ENCODE data around the gene TRAM1L1. TPM values are rescaled to one million over a fixed set of nuclear protein-coding genes. Genes with fewer than 3 reads are reported as not detected.

The TRAM1L1 gene
- total RNA-seq, 3 donors from 2014 or later (not counting 1 experiment from before 2014, with no cell fraction given): not detected

- Mint-ChIP-seq H3K9me3 (peaks cover 6 to 7% of the 10 kb centered on the region in 2 donors), H3K4me1 (no peaks in the 10 kb centered on the region), H3K27me3 (ENCODE audit: low read depth in 2 of 2) (no peaks in the 10 kb centered on the region), H3K36me3 (no peaks in the 10 kb centered on the region), H3K4me3 (no peak overlapping the region), H3K27ac (no peak overlapping the region)
- DNase-seq (no peak), ATAC-seq (no peak)
- WGBS (ENCODE audit: insufficient coverage): 86% methylated on average over 5 of the region's 5 CpGs
- H3K4me3 ChIP-seq (ENCODE audit: low read length): no peak overlapping the region
- no peaks in the 10 kb centered on the region for H3K4me1 ChIP-seq (ENCODE audit: control insufficient read depth, insufficient read depth, low read length)
- TF ChIP-seq CTCF (IDR thresholded peaks at IDR 0.05): no peak
- H3K36me3 ChIP-seq (ENCODE audit: control insufficient read depth, insufficient read depth, low read length): no peaks in the 10 kb centered on the region
- no peak overlapping the region for H3K27ac ChIP-seq (ENCODE audit: low read length)
- H3K27me3 ChIP-seq (ENCODE audit: control insufficient read depth, insufficient read depth, low read length): no peaks in the 10 kb centered on the region
- intact Hi-C loops (cut with micrococcal nuclease): no loop called here
- no peaks in the 10 kb centered on the region for H3K9me3 ChIP-seq (ENCODE audit: control insufficient read depth, insufficient read depth, low read length)
Measured at GRCh38 chr4:117096462-117096861, 11.1 kb upstream of the TRAM1L1 start.

DNA sequence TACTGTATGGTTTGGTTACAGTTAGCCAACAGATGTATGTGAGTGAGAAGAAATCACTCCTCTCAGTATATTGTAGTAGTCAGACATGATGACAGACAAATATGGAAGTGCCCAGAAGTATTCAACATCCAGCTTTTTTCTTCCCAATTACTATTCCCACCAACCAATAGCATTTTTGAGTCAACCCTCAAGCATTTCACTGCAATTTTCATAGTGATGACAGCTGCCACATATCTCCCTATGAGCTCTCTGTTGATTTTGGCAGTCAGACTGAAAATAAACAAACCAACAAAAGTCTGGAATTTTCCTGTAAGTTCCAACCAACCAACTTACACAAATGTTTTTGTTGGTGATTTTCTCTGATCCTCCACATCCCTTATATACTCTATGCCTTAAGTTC lies 8.2 kb upstream of the TRAM1L1 start:
- no peaks in the 10 kb centered on the region for H3K4me1 Mint-ChIP-seq
- Histone ChIP-seq H3K27ac (ENCODE audit: low read length) (no peak overlapping the region), H3K9me3 (ENCODE audit: control insufficient read depth, insufficient read depth, low read length) (no peaks in the 10 kb centered on the region), H3K27me3 (ENCODE audit: control insufficient read depth, insufficient read depth, low read length) (no peaks in the 10 kb centered on the region), H3K36me3 (ENCODE audit: control insufficient read depth, insufficient read depth, low read length) (no peaks in the 10 kb centered on the region), H3K4me3 (ENCODE audit: low read length) (no peak overlapping the region), H3K4me1 (ENCODE audit: control insufficient read depth, insufficient read depth, low read length) (no peaks in the 10 kb centered on the region)
- no peaks in the 10 kb centered on the region for H3K36me3 Mint-ChIP-seq
- no peak for ATAC-seq
- no peak for TF ChIP-seq CTCF (IDR thresholded peaks at IDR 0.05)
- DNase-seq: no peak
- intact Hi-C loops (cut with micrococcal nuclease): no loop called here
- H3K9me3 Mint-ChIP-seq: peaks cover 3 to 7% of the 10 kb centered on the region in 2 donors
- H3K27ac Mint-ChIP-seq: no peak overlapping the region
- H3K27me3 Mint-ChIP-seq (ENCODE audit: low read depth in 2 of 2): no peaks in the 10 kb centered on the region
- no peak overlapping the region for H3K4me3 Mint-ChIP-seq

DNA sequence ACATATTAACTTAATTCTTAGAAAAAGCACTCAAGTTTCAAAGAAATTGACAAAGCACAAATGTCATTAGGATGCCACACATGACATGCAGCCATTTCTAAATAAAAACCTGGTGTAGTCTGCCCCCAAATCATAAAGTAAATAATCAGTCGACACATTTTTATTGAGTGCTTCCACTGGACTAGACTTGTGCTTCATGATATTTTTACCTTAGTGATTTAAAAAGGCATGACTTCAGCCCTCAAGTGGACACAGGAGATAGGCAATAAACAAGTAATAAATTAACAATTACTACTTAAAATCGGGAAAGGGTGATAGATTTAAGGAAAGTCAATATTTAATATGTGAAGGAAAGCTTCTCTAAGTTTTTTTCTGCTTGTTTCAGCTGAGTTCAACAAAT lies 7.6 kb downstream of the TRAM1L1 start:
- ATAC-seq: no peak
- no peak for TF ChIP-seq CTCF (IDR thresholded peaks at IDR 0.05)
- intact Hi-C loops (cut with micrococcal nuclease): no loop called here
- H3K27me3 Mint-ChIP-seq (ENCODE audit: low read depth in 2 of 2): no peaks in the 10 kb centered on the region
- no peak for DNase-seq
- H3K4me1 Mint-ChIP-seq: no peaks in the 10 kb centered on the region
- H3K9me3 Mint-ChIP-seq: peaks cover 3 to 16% of the 10 kb centered on the region in 2 donors
- H3K27me3 ChIP-seq (ENCODE audit: control insufficient read depth, insufficient read depth, low read length): no peaks in the 10 kb centered on the region
- H3K9me3 ChIP-seq (ENCODE audit: control insufficient read depth, insufficient read depth, low read length): no peaks in the 10 kb centered on the region
- H3K4me3 ChIP-seq (ENCODE audit: low read length): no peak overlapping the region
- no peak overlapping the region for H3K27ac ChIP-seq (ENCODE audit: low read length)
- H3K27ac Mint-ChIP-seq: no peak overlapping the region
- H3K36me3 ChIP-seq (ENCODE audit: control insufficient read depth, insufficient read depth, low read length): no peaks in the 10 kb centered on the region
- H3K4me1 ChIP-seq (ENCODE audit: control insufficient read depth, insufficient read depth, low read length): no peaks in the 10 kb centered on the region
- H3K4me3 Mint-ChIP-seq: no peak overlapping the region
- WGBS (ENCODE audit: insufficient coverage): 100% methylated on average over 1 of the region's 2 CpGs
- H3K36me3 Mint-ChIP-seq: no peaks in the 10 kb centered on the region

DNA sequence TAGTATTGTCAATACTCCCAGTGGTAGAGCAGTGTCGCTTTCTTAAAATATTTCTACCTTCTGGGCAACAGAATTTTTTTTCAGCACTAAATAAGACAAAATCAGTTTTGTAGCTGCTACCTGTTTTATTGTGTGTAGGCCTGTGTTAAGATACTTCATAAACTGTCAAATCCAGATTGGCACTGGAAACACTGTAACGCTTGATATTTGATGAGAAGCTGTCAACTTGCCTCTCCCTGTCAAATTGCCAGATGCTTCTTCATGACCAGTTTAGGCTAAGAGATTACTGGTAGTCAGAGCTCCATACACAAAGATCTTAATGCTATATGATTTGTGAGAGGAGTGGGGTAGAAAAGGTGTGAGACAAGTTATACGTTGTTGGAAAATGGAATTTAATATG lies 17.3 kb downstream of the TRAM1L1 start:
- Mint-ChIP-seq H3K4me3 (no peak overlapping the region), H3K27ac (no peak overlapping the region), H3K36me3 (peaks cover 11% of the 10 kb centered on the region), H3K4me1 (no peaks in the 10 kb centered on the region), H3K9me3 (peaks cover 15 to 27% of the 10 kb centered on the region in 2 donors), H3K27me3 (ENCODE audit: low read depth in 2 of 2) (no peaks in the 10 kb centered on the region)
- Histone ChIP-seq H3K9me3 (ENCODE audit: control insufficient read depth, insufficient read depth, low read length) (no peaks in the 10 kb centered on the region), H3K4me3 (ENCODE audit: low read length) (no peak overlapping the region), H3K4me1 (ENCODE audit: control insufficient read depth, insufficient read depth, low read length) (no peaks in the 10 kb centered on the region), H3K36me3 (ENCODE audit: control insufficient read depth, insufficient read depth, low read length) (no peaks in the 10 kb centered on the region), H3K27ac (ENCODE audit: low read length) (no peak overlapping the region), H3K27me3 (ENCODE audit: control insufficient read depth, insufficient read depth, low read length) (no peaks in the 10 kb centered on the region)
- no peak for TF ChIP-seq CTCF (IDR thresholded peaks at IDR 0.05)
- ATAC-seq (no peak), DNase-seq (no peak)
- 92% methylated on average over 2 of the region's 3 CpGs for WGBS (ENCODE audit: insufficient coverage)
- intact Hi-C loops (cut with micrococcal nuclease): no loop called here

Data from natural killer cell (primary cell).